ENCODE results near the gene DQX1.

GRCh38 chr2:74496997-74497776, 28.8 kb downstream of the DQX1 start:
- TF ChIP-seq CTCF (conservative IDR thresholded peaks at IDR 0.05; ENCODE audit: low read depth, low read length) (no peak), ELK1 (IDR thresholded peaks at IDR 0.05; ENCODE audit: borderline replicate concordance, low read depth, low read length) (no peak), CHD1 (IDR thresholded peaks at IDR 0.05; ENCODE audit: low read depth, low read length) (no peak), MAZ (IDR thresholded peaks at IDR 0.05; ENCODE audit: borderline replicate concordance, low read depth, low read length) (no peak), POLR2A (IDR thresholded peaks at IDR 0.05; ENCODE audit: low read depth, low read length) (no peak), RAD21 (IDR thresholded peaks at IDR 0.05; ENCODE audit: low read length) (no peak)

Measured in IMR-90 (cell line).